Measurements from ENCODE around the gene ITGA7.

- TF ChIP-seq CTCF (conservative IDR thresholded peaks at IDR 0.05) (no peak), ZFX (IDR thresholded peaks at IDR 0.05) (no peak)
These were observed 12.4 kb downstream of the ITGA7 start for GRCh38 chr12:55695349-55695748.
